ENCODE measurements around the gene ZFYVE16. TPM values are rescaled to one million over a fixed set of nuclear protein-coding genes. Genes with fewer than 3 reads are reported as not detected.
"Not testable (repeated sequence)": the region's sequence is repeated elsewhere in the genome, so short reads cannot be mapped to it uniquely, and the experiment has no call there.

ZFYVE16 gene
- total RNA-seq = 10 to 100 TPM in 1 of 2 experiments, 1 to 10 TPM in 1; 9.2 to 16.3 TPM

DNA sequence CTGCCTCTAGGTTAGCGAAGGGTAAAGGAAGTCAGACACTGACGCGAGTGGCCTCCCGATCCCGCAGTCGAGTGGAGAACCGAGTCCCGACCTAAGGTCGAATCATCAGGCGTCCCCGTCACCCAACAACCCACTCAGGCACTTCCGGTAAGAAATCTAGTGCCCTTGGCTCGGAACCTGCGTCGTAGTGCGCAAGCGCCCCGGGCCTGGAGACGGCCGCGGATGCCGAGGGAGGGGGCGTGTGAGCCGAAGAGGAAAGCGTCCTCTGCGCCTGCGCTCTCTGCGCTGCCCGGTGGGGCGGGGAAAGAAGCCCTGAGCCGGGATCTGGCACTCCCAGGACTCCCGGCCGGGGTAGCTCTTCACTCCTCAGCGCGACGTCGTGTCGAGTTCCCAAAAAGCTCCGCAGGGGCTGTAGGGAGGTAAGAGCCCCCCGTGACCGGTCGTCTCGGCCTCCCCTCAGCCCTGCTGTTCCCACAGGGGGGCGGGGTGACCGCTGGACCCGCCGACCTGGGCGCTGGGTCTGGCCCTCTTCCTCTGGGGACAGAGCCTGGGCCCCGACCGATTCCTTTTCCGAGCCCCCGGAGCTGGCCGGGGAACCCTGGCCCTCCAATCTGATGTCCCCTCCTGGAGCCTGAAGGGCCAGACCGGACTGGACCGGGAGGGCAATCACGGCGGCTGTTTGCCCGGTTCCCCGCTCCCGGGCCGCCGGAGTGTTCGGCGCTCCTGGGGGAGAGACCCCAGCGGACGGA lies at the start of gene ZFYVE16:
Gene ZFYVE16 (plus strand): TSS at position 330 of the 749 bp plus-strand sequence. CDS start 26,084 bp downstream, outside the sequence.
- CTCF ChIA-PET = interaction anchor here (0.6 kb wide), 1 partner anchor 276 kb away, joined by 3 read pairs; no protein-coding TSS in a partner anchor

DNA sequence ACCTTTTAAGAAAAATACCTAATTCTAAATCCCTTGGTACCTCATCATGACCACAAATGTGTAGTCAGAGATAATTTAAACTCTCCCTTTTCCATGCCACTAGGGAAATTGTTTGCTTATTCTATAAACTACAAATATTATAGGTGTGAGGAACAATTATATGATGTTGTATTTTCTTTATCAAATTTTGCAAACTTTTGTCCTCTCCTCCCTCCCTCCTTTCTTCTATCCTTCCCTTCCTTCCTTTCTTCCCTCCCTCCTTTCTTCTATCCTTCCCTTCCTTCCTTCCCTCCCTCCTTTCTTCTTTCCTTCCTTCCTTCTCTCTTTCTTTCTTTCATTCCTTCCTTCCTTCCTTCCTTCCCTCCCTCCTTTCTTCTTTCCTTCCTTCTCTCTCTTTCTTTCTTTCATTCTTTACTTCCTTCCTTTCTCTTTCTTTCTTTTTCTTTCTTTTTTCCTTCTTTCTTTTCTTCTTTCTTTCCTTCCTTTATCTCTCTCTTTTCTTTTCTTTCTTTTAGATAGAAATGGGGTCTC lies 46.9 kb upstream of the ZFYVE16 start:
- ChIA-PET POLR2A (no interaction called here), CTCF (no interaction called here)

More for the DNA sequence above, at the start of gene ZFYVE16:
- POLR2A ChIA-PET = interaction anchor here (0.6 kb wide), 2 partner anchors 245 to 354 kb away, joined by 3 read pairs; no protein-coding TSS in a partner anchor

DNA sequence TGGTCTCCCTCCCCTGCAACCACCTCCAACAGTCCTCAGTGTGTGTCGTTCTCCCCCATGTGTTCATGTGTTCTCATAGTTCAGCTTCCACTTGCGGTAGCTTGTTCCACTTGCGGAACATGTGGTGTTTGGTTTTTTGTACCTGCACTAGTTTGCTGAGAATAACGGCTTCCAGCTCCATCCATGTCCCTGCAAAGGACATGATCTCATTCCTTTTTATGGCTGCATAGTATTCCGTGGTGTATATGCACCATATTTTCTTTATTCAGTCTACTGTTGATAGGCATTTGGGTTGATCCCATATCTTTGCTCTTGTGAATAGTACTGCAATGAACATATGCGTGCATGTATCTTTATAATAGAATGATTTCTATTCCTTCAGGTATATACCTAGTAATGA lies 43.0 kb upstream of the ZFYVE16 start:
- ChIA-PET POLR2A (no interaction called here), CTCF (no interaction called here)

DNA sequence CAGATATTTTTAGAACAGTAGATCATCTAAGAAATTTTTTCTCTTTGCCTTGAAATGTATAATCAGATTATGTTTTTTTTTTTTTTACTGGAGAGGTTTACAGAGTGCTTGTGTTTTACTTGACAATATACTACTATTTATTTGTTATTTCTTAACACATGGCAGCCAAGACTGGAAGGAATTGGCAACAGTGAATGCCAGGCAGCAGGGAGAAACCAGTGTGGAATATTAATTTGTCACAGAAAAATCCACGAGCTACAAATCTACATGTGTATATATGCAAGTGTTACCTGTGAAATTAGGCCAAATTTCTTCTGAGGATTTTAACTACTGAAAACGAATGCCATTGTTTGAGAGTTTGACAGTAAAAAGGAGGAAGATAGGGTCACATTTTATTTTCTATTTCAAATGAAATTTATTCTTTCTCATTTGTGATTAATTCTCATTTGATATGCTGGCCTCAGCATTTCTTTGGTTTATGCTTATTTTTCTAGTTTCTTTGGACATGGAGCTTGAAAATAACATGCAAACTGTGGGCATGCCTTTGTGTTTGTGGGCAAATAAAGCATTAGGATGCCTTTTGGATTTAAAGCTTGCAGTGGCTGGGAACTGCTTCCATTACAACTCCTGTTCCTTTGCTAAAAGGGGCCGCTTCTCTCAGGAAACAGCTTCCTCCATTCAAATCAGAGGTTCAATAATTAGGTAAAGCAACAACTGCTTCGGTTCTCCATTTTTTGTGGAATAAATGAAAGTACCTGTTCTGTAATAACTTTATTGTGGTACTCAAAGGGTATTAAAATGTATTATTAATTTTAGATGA lies 39.0 kb upstream of the ZFYVE16 start:
- ChIA-PET POLR2A (no interaction called here), CTCF (no interaction called here)

DNA sequence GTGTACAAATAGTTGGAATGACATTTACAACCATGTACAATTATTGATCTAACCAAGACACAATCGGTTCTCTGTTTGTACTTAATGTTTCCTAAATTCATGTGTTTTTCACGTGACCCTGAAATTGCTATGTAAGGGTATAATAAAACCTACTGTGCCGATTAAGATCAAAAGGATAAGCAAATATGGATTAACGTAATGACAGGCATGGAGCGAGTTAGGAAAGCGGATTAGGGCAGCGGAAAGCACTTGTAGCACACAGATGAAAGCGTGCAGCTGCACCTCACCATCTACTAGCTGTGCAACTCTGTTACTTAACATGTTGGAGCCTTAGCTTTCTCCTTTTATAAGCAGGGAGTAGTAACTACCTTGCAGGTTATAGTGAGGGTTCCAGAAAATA lies 38.3 kb upstream of the ZFYVE16 start:
- POLR2A ChIA-PET = no interaction called here
- CTCF ChIA-PET = no interaction called here

DNA sequence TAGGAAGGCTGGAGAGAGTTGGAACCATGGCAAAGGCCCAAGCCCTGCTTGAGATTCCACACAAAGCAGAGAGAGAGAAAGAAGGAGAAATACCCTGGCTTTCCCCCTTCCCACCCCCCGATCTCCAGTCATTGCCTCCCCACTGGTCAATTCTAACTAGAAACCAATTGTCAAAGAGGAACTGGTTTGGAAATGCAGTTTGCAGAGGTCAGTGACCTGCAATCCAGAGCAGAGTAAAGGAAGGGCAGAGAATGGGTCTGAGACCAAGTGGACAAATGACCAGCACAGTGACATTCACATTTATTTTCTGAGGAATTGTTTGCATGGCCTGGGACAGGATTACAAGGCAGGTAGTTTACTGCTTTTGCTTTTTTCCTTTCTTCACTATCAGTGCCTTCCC lies 37.5 kb upstream of the ZFYVE16 start:
- POLR2A ChIA-PET = no interaction called here
- CTCF ChIA-PET = no interaction called here

DNA sequence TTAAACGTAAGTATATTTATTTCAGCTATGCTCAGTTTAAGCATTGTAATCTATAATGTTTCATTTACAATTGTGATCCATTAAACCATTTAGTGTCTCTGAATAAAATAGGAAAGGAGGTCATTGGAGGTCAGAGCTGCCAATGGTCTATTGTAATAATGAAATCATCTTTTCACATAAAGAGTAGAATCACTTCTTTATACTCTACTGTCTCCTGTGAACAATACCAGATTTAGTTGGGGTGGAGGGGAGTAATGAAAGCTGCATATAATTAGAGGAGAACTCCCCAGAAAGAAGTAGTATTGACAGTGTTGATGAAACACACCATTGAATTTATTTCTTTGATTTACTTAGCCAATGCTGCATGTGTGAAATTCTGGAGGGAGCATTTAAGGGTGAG lies 35.1 kb upstream of the ZFYVE16 start:
- POLR2A ChIA-PET = no interaction called here
- CTCF ChIA-PET = no interaction called here

DNA sequence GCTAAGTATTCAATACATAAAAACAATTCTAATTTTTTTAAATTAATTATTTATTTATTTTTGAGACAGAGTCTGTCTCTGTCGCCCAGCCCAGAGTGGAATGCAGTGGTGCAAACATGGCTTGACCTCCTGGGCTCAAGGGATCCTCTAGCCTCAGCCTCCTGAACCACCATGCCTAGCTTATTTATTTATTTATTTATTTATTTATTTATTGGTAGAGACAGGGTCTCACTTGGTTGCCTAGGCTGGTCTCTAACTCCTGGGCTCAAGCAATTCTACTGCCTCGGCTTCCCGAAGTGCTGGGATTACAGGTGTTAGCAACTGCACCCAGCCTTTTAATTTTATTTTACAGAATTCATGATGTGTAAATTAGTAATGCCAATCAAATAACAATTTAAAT lies 33.7 kb upstream of the ZFYVE16 start:
- ChIA-PET POLR2A (no interaction called here), CTCF (no interaction called here)

DNA sequence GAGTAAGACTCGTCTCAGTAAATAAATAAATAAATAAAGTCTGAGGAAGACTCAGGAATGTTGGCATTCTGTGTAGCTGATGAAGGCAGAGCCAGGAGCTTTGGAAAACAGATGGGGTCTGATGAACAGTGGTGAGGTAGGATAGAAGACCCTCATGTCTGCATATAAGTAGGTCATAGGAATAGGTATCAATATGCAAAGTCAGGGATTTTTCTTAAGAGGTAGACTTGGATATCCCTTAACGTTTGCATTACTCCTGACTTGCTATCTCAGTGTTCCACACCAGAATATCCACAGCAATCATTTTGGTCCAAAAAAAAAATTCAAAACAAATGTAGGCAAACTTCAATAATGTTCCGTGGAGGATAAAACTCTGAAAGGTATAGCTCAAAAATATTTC lies 31.3 kb upstream of the ZFYVE16 start:
- POLR2A ChIA-PET = no interaction called here
- CTCF ChIA-PET = no interaction called here

DNA sequence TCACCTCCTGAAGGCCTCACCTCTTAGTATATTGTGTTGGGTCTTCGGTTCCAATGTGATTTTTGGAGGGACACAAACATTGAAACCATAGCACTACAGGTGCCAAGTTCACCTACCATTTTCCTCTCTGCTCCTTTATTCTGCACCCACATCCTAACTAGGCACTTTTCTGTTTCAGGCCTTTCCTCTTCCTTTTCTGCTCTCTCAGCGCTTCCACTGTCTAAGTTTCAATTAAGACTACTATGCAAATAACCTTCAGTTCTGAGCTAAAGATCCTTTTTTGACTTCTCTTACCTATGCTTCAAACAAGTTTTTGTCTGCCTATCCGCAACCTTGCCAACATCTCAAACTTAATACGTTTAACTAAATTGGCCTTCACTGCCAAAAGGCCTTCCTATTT lies 25.4 kb upstream of the ZFYVE16 start:
- ChIA-PET CTCF (no interaction called here), POLR2A (no interaction called here)

DNA sequence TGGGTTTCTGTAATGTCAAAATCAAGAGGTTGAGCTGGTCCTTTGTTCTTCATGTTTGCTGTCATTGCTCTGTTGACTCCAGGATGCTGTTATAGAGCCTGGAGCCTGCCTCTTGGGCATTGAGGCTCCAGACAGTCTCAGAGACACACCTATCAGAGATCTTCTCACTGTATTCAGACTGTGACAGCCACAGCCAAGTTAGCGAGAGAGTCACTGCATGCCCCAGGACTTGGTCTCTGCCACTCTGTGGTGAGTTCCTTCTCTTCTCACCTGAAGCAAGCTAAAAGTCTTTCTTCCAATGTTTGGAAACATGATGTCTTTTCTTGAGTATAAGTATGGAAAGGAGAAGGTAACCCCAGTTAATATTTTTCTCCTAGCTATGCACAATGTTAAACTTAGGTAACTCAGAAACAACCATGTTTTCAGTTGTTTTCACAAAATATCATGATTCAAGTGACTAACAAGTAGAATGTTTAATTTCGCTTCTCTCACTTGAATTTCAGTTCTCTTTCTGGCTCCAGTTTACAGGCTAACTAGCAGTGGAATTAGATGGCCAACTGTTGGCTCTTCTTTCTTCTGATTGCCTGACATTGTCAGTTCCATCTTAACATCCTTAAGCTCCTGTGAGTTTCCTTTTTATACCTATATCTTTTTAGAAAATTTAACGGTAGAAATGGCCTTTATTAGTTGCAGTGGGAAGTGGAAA lies 20.6 kb upstream of the ZFYVE16 start:
- CTCF ChIA-PET = no interaction called here
- POLR2A ChIA-PET = no interaction called here

DNA sequence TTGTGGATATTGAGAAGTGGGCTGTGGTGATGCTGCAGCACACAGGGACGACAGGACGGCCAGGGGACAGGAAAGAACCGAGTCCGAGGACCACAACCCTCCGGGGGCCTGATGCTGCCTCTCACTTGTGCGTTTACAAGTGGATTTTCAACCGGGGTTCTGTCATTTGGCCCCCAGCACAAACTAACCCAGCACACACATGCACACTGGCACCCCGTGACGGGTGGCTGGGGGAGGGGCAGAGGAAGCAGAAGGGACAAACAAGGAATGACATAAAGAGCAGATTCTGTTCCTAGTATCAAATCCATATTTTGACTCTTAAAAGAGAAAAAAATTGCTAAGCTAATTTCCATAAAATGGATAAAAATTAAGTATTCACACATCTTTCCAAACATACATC lies 18.3 kb upstream of the ZFYVE16 start:
- CTCF ChIA-PET = no interaction called here

DNA sequence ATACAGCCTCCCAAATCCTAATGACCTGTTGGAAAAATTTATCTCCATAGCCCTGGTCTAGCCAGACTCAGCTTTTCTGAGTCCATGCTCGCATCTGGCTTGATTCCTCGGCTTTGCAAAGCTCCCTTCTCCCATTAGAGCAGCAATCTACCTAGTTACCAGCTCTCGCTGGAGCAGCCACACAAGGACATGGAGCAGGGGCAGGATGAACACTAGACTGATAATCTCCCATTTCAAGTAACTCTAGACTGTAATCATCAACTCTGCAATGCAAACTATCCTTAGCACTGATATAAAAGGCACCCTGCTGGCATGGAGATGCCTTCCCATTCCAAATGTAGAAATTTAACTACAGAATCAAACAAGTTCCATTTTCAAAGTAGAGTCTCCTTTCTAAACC lies 17.5 kb upstream of the ZFYVE16 start:
- CTCF ChIA-PET, POLR2A ChIA-PET: not testable (repeated sequence)

More for the DNA sequence above, 18.3 kb upstream of the ZFYVE16 start:
- POLR2A ChIA-PET = no interaction called here

DNA sequence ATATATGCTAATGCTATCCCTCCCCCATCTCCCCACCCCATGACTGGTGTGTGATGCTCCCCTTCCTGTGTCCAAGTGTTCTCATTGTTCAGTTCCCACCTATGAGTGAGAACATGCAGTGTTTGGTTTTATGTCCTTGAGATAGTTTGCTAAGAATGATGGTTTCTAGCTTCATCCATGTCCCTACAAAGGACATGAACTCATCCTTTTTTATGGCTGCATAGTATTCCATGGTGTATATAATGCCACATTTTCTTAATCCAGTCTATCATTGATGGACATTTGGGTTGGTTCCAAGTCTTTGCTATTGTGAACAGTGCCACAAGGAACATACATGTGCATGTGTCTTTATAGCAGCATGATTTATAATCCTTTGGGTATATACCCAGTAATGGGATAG lies 16.6 kb upstream of the ZFYVE16 start:
- CTCF ChIA-PET, POLR2A ChIA-PET: not testable (repeated sequence)

DNA sequence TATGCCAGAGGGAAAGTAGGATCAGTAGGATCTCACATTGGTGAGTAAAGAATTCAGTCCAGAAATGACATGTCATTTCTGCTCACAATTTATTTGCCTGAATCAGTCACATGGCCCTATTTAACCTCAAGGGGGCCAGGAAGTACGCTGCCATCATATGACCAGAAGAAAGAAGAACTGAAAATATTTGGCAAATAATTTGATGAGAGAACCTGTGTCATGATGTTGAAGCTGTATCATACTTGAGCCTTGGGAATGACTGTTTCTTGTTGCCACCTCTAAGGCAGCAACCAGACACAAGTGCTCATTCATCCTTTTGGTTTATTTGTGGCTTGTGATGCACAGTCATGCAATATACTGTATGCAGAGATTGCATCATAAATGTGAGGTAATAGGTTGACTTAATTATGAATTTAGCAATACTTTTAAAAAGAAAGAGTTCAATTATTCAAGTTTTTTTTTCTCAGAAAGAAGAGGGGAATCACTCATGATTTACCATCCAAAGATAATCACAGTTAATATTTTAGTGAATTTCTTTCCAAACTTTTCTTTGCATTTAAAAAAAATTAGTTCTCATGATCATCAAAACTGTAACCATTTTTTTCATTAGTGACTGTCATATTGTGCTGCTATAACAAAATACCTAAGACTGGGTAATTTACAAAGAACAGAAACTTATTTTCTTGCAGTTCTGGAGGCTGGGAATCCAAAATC lies 8.2 kb upstream of the ZFYVE16 start:
- ChIA-PET CTCF (no interaction called here), POLR2A (no interaction called here)

DNA sequence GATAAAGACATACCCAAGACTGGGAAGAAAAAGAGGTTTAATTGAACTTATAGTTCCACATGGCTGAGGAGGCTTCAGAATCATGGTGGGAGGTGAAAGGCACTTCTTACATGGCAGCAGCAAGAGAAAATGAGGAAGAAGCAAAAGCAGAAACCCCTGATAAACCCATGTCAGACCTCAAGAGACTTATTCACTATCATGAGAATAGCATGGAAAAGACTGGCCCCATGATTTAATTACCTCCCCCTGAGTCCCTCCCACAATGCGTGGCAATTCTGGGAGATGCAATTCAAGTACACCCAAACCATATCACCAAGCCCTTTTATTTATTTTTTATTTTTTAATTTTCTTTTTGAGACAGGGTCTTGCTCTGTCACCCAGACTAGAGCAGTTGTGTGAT lies 7.5 kb upstream of the ZFYVE16 start:
- POLR2A ChIA-PET, CTCF ChIA-PET: not testable (repeated sequence)

DNA sequence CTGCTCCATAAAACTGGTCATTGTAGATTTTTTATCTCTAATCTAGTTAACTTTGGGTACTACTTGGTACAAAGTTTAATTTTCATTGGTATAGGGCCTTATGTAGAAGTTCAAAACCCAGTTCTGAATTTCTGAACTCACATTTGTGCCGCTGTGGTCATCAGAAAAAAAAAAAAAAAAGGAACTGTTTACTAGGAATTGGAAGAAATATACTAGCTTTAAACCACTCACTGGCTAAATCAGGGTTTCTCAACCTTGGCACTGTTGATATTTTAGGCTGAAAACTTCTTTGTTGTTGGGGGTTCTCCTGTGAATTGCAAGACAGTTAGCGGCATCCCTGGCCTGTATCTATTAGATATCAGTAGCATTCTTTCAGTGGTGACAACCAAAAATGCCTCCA lies 4.1 kb upstream of the ZFYVE16 start:
- POLR2A ChIA-PET = no interaction called here

DNA sequence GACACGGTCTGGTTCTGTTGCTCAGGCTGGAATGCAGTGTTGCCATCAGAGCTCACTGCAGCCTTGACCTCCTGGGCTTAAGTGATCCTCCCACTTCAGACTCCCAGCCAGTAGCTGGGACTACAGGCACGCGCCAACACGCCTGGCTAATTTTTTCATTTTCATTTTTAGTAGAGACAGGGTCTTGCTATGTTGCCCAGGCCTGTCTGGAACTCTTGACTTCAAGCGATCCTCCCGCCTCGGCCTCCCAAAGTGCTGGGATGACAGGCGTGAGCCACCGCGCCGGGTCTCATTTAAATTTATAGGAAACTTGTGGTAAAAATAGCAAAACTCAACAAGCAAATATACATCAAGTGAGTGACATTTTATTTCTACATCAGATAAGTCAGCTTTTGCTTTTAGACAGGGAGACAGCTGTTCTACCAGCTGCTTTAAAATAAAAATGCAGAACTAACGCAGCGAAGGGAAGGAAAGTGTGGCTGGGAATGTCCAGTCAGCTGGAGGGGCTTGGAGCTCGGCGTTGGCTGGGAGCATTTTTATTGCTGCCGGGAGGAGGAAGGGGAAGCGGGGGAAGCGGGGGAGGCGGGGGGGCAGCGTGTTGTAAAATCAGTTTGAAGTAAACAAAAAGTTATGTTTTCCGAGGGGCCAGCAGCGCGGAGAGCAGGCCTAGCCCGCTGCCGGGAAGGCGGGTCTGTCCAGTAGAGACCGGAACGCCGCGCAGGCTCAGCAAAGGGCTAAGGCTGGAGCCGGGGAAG lies 707 bp upstream of the ZFYVE16 start:
- ChIA-PET POLR2A (interaction anchor here (0.6 kb wide), 1 partner anchor 246 kb away, joined by 3 read pairs; no protein-coding TSS in a partner anchor), CTCF (no interaction called here)

More for the DNA sequence above, 4.1 kb upstream of the ZFYVE16 start:
- CTCF ChIA-PET = no interaction called here

Measured in activated CD8-positive, alpha-beta memory T cell treated with anti-CD3 and anti-CD28 coated beads for 36 hours (primary cell).